ENCODE data around the gene TSPAN7. TPM values are rescaled to one million over a fixed set of nuclear protein-coding genes. Genes with fewer than 3 reads are reported as not detected.

TSPAN7 gene
- total RNA-seq, 4 donors from 2014 or later, result 26.9 to 170 (median 134) TPM

- WGBS, 2 donors (ENCODE audit: low coverage in 1 of 2), result 75% methylated on average over 1 of the region's 1 CpG; no CpG with 5 or more reads in 1 of the 2 donors
- Histone ChIP-seq H3K9me3 (no peaks in the 10 kb centered on the region), H3K4me3 (no peak overlapping the region), H3K27me3 (no peaks in the 10 kb centered on the region), H3K36me3 (no peaks in the 10 kb centered on the region), H3K4me1 (no peaks in the 10 kb centered on the region), H3K27ac (no peak overlapping the region)
- in situ Hi-C loops (cut with MboI; ENCODE audit: low pct_ligation_motif_present in 1 of 4, low pct_unique_long_range_greater_than_20kb in 1 of 4, low sequenced_read_pairs in 3 of 4), result no loop called here
- TF ChIP-seq POLR2AphosphoS5 (IDR thresholded peaks at IDR 0.05) (no peak), POLR2A (IDR thresholded peaks at IDR 0.05) (no peak), EP300 (IDR thresholded peaks at IDR 0.05; ENCODE audit: low read depth) (no peak), CTCF (IDR thresholded peaks at IDR 0.05) (no peak)
- intact Hi-C loops (cut with DNase I; ENCODE audit: low total_unique reads), result no loop called here
- DNase-seq, result no peak
Measured at GRCh38 chrX:38701073-38701472, 139.7 kb downstream of the TSPAN7 start.

- Histone ChIP-seq H3K27me3 (no peaks in the 10 kb centered on the region), H3K9me3 (no peaks in the 10 kb centered on the region), H3K27ac (no peak overlapping the region), H3K4me1 (no peaks in the 10 kb centered on the region), H3K36me3 (no peaks in the 10 kb centered on the region), H3K4me3 (no peak overlapping the region)
- intact Hi-C loops (cut with DNase I; ENCODE audit: low total_unique reads) (no loop called here), in situ Hi-C loops (cut with MboI; ENCODE audit: low pct_ligation_motif_present in 1 of 4, low pct_unique_long_range_greater_than_20kb in 1 of 4, low sequenced_read_pairs in 3 of 4) (no loop called here)
- TF ChIP-seq CTCF (IDR thresholded peaks at IDR 0.05) (no peak), EP300 (IDR thresholded peaks at IDR 0.05; ENCODE audit: low read depth) (no peak), POLR2A (IDR thresholded peaks at IDR 0.05) (no peak), POLR2AphosphoS5 (IDR thresholded peaks at IDR 0.05) (no peak)
- DNase-seq, result no peak
- WGBS, 2 donors (ENCODE audit: low coverage in 1 of 2), result 43 to 58% methylated on average over 1 to 2 of the region's 2 CpGs
Measured at GRCh38 chrX:38704146-38704882, 143.0 kb downstream of the TSPAN7 start.

DNA sequence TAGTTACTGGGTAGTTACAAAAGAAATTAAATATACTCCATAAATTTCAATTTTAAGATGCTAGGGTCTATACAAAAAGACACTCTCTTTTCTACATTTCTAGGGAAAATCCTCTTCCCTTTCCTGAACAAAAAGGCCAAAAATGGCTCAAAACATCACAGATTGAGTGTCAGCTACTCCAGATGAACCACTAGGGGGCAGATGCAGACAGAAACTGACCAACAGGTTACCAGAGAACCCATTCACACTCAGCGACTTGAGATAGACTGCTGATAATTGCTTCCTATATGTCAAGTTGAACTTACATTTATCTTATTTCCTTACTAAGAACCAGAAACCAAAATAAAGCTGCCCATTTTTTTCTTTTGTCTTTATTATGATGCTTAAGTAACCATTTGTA, 156.5 kb downstream of the TSPAN7 start:
- H3K4me1 ChIP-seq, result no peaks in the 10 kb centered on the region
- no peak overlapping the region for H3K27ac ChIP-seq
- intact Hi-C loops (cut with DNase I; ENCODE audit: low total_unique reads), result no loop called here
- TF ChIP-seq POLR2A (IDR thresholded peaks at IDR 0.05) (no peak), CTCF (IDR thresholded peaks at IDR 0.05) (peak; percentile 15 to 41 (median 34))
- no peaks in the 10 kb centered on the region for H3K36me3 ChIP-seq
- 23% methylated on average over 1 of the region's 1 CpG; no CpG with 5 or more reads in 1 of the 2 donors for WGBS, 2 donors (ENCODE audit: low coverage in 1 of 2)
- DNase-seq, result no peak
- H3K27me3 ChIP-seq, result no peaks in the 10 kb centered on the region
- in situ Hi-C loops (cut with MboI; ENCODE audit: low pct_ligation_motif_present in 1 of 4, low pct_unique_long_range_greater_than_20kb in 1 of 4, low sequenced_read_pairs in 3 of 4), result no loop called here
- no peak overlapping the region for H3K4me3 ChIP-seq
- H3K9me3 ChIP-seq, result no peaks in the 10 kb centered on the region

GRCh38 chrX:38718311-38718710, 157.0 kb downstream of the TSPAN7 start:
- Histone ChIP-seq H3K4me1 (no peaks in the 10 kb centered on the region), H3K27me3 (no peaks in the 10 kb centered on the region), H3K4me3 (no peak overlapping the region), H3K36me3 (no peaks in the 10 kb centered on the region), H3K9me3 (no peaks in the 10 kb centered on the region), H3K27ac (no peak overlapping the region)
- 69% methylated on average over 1 of the region's 1 CpG; no CpG with 5 or more reads in 1 of the 2 donors for WGBS, 2 donors (ENCODE audit: low coverage in 1 of 2)
- DNase-seq, result no peak
- no peak for TF ChIP-seq EP300 (IDR thresholded peaks at IDR 0.05; ENCODE audit: low read depth)
- intact Hi-C loops (cut with DNase I; ENCODE audit: low total_unique reads), result no loop called here
- in situ Hi-C loops (cut with MboI; ENCODE audit: low pct_ligation_motif_present in 1 of 4, low pct_unique_long_range_greater_than_20kb in 1 of 4, low sequenced_read_pairs in 3 of 4), result no loop called here

DNA sequence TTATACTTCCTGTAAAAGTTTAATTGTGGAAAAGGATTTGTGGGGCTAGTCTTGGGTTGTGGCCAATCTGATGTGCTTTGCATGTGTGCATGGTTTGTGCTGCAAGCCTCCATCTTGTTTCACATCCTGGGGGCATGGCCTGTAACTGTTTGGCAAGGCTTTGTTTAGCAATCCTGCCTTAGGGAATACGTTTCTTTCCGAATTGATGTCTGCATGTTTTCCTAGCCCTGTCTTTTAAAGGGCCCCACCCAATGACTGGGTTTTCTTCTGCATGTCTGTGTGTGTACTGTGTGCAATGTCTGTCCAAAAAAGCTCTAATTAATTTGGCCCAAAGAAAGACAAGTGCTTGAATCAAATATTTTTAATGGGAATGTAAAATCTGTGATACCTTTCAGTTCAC, 165.3 kb downstream of the TSPAN7 start:
- WGBS, 2 donors (ENCODE audit: low coverage in 1 of 2), result 55% methylated on average over 2 of the region's 2 CpGs; no CpG with 5 or more reads in 1 of the 2 donors
- no peak for TF ChIP-seq EP300 (IDR thresholded peaks at IDR 0.05; ENCODE audit: low read depth)
- TF ChIP-seq POLR2AphosphoS5 (IDR thresholded peaks at IDR 0.05), result no peak
- no peak for TF ChIP-seq CTCF (IDR thresholded peaks at IDR 0.05)
- no peak for TF ChIP-seq POLR2A (IDR thresholded peaks at IDR 0.05)
- Histone ChIP-seq H3K4me1 (no peaks in the 10 kb centered on the region), H3K9me3 (no peaks in the 10 kb centered on the region), H3K4me3 (no peak overlapping the region), H3K36me3 (no peaks in the 10 kb centered on the region), H3K27ac (no peak overlapping the region), H3K27me3 (no peaks in the 10 kb centered on the region)
- intact Hi-C loops (cut with DNase I; ENCODE audit: low total_unique reads), result no loop called here
- in situ Hi-C loops (cut with MboI; ENCODE audit: low pct_ligation_motif_present in 1 of 4, low pct_unique_long_range_greater_than_20kb in 1 of 4, low sequenced_read_pairs in 3 of 4), result no loop called here
- no peak for DNase-seq
